ENCODE results near the gene PJA2. TPM values are rescaled to one million over a fixed set of nuclear protein-coding genes. Genes with fewer than 3 reads are reported as not detected.
A peak's percentile ranks its signal among the peaks of the same experiment; 100 is the strongest.

The PJA2 gene
- total RNA-seq: 144 and 147 TPM in 2 replicates
- polyA plus RNA-seq: 56.2 and 65.4 TPM in 2 replicates

- peak within 1 kb of the TSS; percentile 79 for H3K4me2 ChIP-seq
- TF ChIP-seq CTCF (IDR thresholded peaks at IDR 0.05; ENCODE audit: poor library complexity): peak; percentile 31
- no peak for TF ChIP-seq EZH2phosphoT487 (IDR thresholded peaks at IDR 0.05; ENCODE audit: low read depth, severe bottlenecking, unreplicated experiment)
- TF ChIP-seq EZH2 (IDR thresholded peaks at IDR 0.05; ENCODE audit: borderline replicate concordance): no peak
- peaks cover 42% of the 10 kb centered on the region for H3K79me2 ChIP-seq
- under 1% methylated on average over 28 of the region's 44 CpGs for WGBS (ENCODE audit: low lambda C conversion rate, missing lambda C conversion rate)
- H3K36me3 ChIP-seq (replicated peaks; ENCODE audit: insufficient read depth, low read depth): no peaks in the 10 kb centered on the region
- peaks cover 38% of the 10 kb centered on the region for H4K20me1 ChIP-seq (ENCODE audit: insufficient read depth, poor library complexity, severe bottlenecking)
- peaks cover 9% of the 10 kb centered on the region for H3K4me1 ChIP-seq (ENCODE audit: insufficient read depth)
- H3K9me3 ChIP-seq (ENCODE audit: low read depth): no peaks in the 10 kb centered on the region
- DNase-seq (ENCODE audit: low spot score): peak; percentile 99
- peak within 1 kb of the TSS; percentile 95 for H3K27ac ChIP-seq
- H3K4me3 ChIP-seq: peak within 1 kb of the TSS; percentile 66
- no peaks in the 10 kb centered on the region for H3K27me3 ChIP-seq
- H2AFZ ChIP-seq: peak within 1 kb of the TSS; percentile 26
- no peaks in the 10 kb centered on the region for H3K9me2 ChIP-seq (replicated peaks; ENCODE audit: insufficient read depth)
These were observed at the start of gene PJA2 for GRCh38 chr5:109409844-109410388. Gene PJA2, minus strand, starts transcription at chr5:109409974. Its CDS starts 26,541 bp downstream, at chr5:109383433.

GRCh38 chr5:109455598-109456096 is 45.9 kb upstream of the PJA2 start:
- H3K4me1 ChIP-seq (ENCODE audit: insufficient read depth): peaks cover 8% of the 10 kb centered on the region
- peak overlapping the region; percentile 30 for H3K4me2 ChIP-seq
- WGBS (ENCODE audit: low lambda C conversion rate, missing lambda C conversion rate): 35% methylated on average over 3 of the region's 3 CpGs
- H3K36me3 ChIP-seq (replicated peaks; ENCODE audit: insufficient read depth, low read depth): no peaks in the 10 kb centered on the region
- no peaks in the 10 kb centered on the region for H3K9me2 ChIP-seq (replicated peaks; ENCODE audit: insufficient read depth)
- H3K79me2 ChIP-seq: no peaks in the 10 kb centered on the region
- H2AFZ ChIP-seq: no peak overlapping the region
- peak overlapping the region; percentile 85 for H3K27ac ChIP-seq
- H3K9me3 ChIP-seq (ENCODE audit: low read depth): no peaks in the 10 kb centered on the region
- TF ChIP-seq EZH2phosphoT487 (IDR thresholded peaks at IDR 0.05; ENCODE audit: low read depth, severe bottlenecking, unreplicated experiment) (no peak), CTCF (IDR thresholded peaks at IDR 0.05; ENCODE audit: poor library complexity) (no peak), EZH2 (IDR thresholded peaks at IDR 0.05; ENCODE audit: borderline replicate concordance) (no peak)
- H4K20me1 ChIP-seq (ENCODE audit: insufficient read depth, poor library complexity, severe bottlenecking): no peaks in the 10 kb centered on the region
- peak; percentile 83 for DNase-seq (ENCODE audit: low spot score)
- no peaks in the 10 kb centered on the region for H3K27me3 ChIP-seq
- no peak overlapping the region for H3K4me3 ChIP-seq

GRCh38 chr5:109454731-109455505 is 45.1 kb upstream of the PJA2 start:
- H3K4me3 ChIP-seq: no peak overlapping the region
- 76% methylated on average over 6 of the region's 6 CpGs for WGBS (ENCODE audit: low lambda C conversion rate, missing lambda C conversion rate)
- H3K27ac ChIP-seq: peak overlapping the region; percentile 85
- peak overlapping the region; percentile 23 for H2AFZ ChIP-seq
- no peaks in the 10 kb centered on the region for H4K20me1 ChIP-seq (ENCODE audit: insufficient read depth, poor library complexity, severe bottlenecking)
- H3K9me3 ChIP-seq (ENCODE audit: low read depth): no peaks in the 10 kb centered on the region
- DNase-seq (ENCODE audit: low spot score): no peak
- no peaks in the 10 kb centered on the region for H3K79me2 ChIP-seq
- TF ChIP-seq EZH2phosphoT487 (IDR thresholded peaks at IDR 0.05; ENCODE audit: low read depth, severe bottlenecking, unreplicated experiment) (no peak), EZH2 (IDR thresholded peaks at IDR 0.05; ENCODE audit: borderline replicate concordance) (no peak), CTCF (IDR thresholded peaks at IDR 0.05; ENCODE audit: poor library complexity) (no peak)
- H3K36me3 ChIP-seq (replicated peaks; ENCODE audit: insufficient read depth, low read depth): no peaks in the 10 kb centered on the region
- H3K9me2 ChIP-seq (replicated peaks; ENCODE audit: insufficient read depth): no peaks in the 10 kb centered on the region
- H3K27me3 ChIP-seq: no peaks in the 10 kb centered on the region
- H3K4me2 ChIP-seq: peak overlapping the region; percentile 30
- peaks cover 8% of the 10 kb centered on the region for H3K4me1 ChIP-seq (ENCODE audit: insufficient read depth)

Data from hepatocyte (in vitro differentiated cells).